Globus pallidus (tissue), 1 donor: ENCODE data around the gene SPATA18.

Source experiments
- DNase-seq: peaks from one replicate; pipeline ENCODE4 v3.0.0-alpha.2; 2015; ENCODE audit warnings: low spot score

The SPATA18 gene

GRCh38 chr4:52051213-52051614 is at the start of gene SPATA18:
Gene SPATA18 (plus strand): TSS chr4:52051304. CDS start chr4:52051705, 401 bp downstream.
- no peak for DNase-seq

GRCh38 chr4:52001616-52002015 is 49.5 kb upstream of the SPATA18 start:
- no peak for DNase-seq

GRCh38 chr4:52004414-52004813 is 46.7 kb upstream of the SPATA18 start:
- no peak for DNase-seq

GRCh38 chr4:52005604-52006273 is 45.4 kb upstream of the SPATA18 start:
- DNase-seq, result no peak

- no peak for DNase-seq
These were observed 44.2 kb upstream of the SPATA18 start for GRCh38 chr4:52006887-52007286.

- no peak for DNase-seq
These were observed 40.1 kb upstream of the SPATA18 start for GRCh38 chr4:52010986-52011385.

- DNase-seq, result no peak
These were observed 38.5 kb upstream of the SPATA18 start for GRCh38 chr4:52012651-52013050.

GRCh38 chr4:52014903-52015302 is 36.2 kb upstream of the SPATA18 start:
- DNase-seq, result no peak

GRCh38 chr4:52015366-52015765 is 35.7 kb upstream of the SPATA18 start:
- no peak for DNase-seq

GRCh38 chr4:52016981-52017380 is 34.1 kb upstream of the SPATA18 start:
- DNase-seq, result no peak

GRCh38 chr4:52017814-52018213 is 33.3 kb upstream of the SPATA18 start:
- no peak for DNase-seq

GRCh38 chr4:52019936-52020657 is 31.0 kb upstream of the SPATA18 start, which contains the start of gene LRRC66:
Gene LRRC66 (minus strand): TSS chr4:52020363. CDS start chr4:52017613, 2,750 bp downstream.
- no peak for DNase-seq

GRCh38 chr4:52028970-52029369 is 22.1 kb upstream of the SPATA18 start:
- no peak for DNase-seq

GRCh38 chr4:52032005-52032404 is 19.1 kb upstream of the SPATA18 start:
- no peak for DNase-seq

- no peak for DNase-seq
These were observed 15.9 kb upstream of the SPATA18 start for GRCh38 chr4:52035190-52035589.

- DNase-seq, result no peak
These were observed 14.1 kb upstream of the SPATA18 start for GRCh38 chr4:52036886-52037530.

GRCh38 chr4:52037689-52038102 is 13.4 kb upstream of the SPATA18 start:
- peak; percentile 62 for DNase-seq

GRCh38 chr4:52038103-52038912 is 12.8 kb upstream of the SPATA18 start, which contains the start of gene SGCB:
Gene SGCB (minus strand): TSS chr4:52038299. CDS start chr4:52038259, 40 bp downstream.
- peak; percentile 77 for DNase-seq

GRCh38 chr4:52045028-52045427 is 6.1 kb upstream of the SPATA18 start:
- no peak for DNase-seq

GRCh38 chr4:52049266-52049665 is 1.8 kb upstream of the SPATA18 start:
- DNase-seq, result no peak

GRCh38 chr4:52051615-52052474 is 741 bp downstream of the SPATA18 start:
- DNase-seq, result peak; percentile 24
